GM18867 (cell line): ENCODE data around the gene AQP12A.
"Not testable (repeated sequence)": the region's sequence is repeated elsewhere in the genome, so short reads cannot be mapped to it uniquely, and the experiment has no call there.

ENCODE experiments used
- ATAC-seq: cut with Tn5 transposase; IDR thresholded peaks from one replicate; pipeline ENCODE4 v1.9.1; 2021; ENCODE audit warnings: mild to moderate bottlenecking, moderate library complexity; ENCODE audit not compliant: unreplicated experiment

The AQP12A gene

DNA sequence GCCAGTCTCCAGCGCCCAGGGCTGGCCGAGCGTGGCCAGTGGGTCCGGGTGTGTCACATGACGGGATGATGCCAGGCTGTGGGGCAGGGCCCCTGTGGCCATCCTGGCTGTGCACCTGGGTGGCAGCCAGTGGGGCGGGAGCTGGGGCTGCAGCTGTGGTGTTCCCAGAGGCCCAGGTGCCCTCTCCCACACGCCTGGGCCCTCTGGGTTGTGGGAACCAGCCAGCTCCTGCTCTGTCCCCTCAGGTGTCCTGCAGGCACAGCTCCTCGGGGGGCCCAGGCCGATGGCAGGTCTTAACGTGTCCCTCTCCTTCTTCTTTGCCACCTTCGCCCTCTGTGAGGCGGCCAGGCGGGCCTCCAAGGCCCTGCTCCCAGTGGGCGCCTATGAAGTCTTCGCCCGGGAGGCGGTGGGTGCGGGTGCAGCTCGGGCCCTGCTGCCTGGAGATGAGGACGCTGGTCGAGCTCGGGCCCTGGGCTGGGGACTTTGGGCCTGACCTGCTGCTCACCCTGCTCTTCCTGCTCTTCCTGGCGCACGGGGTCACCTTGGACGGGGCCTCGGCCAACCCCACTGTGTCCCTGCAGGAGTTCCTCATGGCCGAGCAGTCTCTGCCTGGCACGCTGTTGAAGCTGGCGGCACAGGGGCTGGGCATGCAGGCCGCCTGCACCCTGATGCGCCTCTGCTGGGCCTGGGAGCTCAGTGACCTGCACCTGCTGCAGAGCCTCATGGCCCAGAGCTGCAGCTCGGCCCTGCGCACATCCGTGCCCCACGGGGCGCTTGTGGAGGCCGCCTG is at the start of gene AQP12A:
AQP12A (plus strand) TSS at position 236 of the 790 bp plus-strand sequence; CDS start at position 284, 48 bp downstream.
- not testable (repeated sequence) for ATAC-seq

GRCh38 chr2:240642061-240642805 is 49.4 kb upstream of the AQP12A start:
- no peak for ATAC-seq

DNA sequence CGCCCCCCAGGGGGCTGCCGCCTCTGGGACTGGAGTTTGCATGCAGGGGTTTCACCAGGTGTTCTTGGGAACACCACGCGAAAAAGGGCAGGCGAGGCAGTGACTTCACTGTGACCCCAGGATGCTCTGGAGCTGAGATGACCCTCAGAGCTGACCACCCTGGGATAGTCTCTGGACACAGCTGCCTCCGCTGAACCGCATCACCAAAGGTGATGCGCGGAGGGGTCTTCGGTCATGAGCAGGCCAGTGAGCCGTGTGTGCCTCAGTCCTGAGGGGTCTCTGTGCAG is 48.9 kb upstream of the AQP12A start:
- ATAC-seq, result no peak

- no peak for ATAC-seq
Measured at GRCh38 chr2:240643093-240643810, 48.4 kb upstream of the AQP12A start.

GRCh38 chr2:240643811-240644150 is 47.9 kb upstream of the AQP12A start:
- ATAC-seq, result no peak

GRCh38 chr2:240644171-240644651 is 47.5 kb upstream of the AQP12A start:
- ATAC-seq, result no peak

- ATAC-seq, result no peak
Measured at GRCh38 chr2:240644859-240645301, 46.8 kb upstream of the AQP12A start.

GRCh38 chr2:240645346-240645745 is 46.3 kb upstream of the AQP12A start:
- ATAC-seq, result no peak

- ATAC-seq, result no peak
Measured at GRCh38 chr2:240645801-240646175, 45.9 kb upstream of the AQP12A start.

DNA sequence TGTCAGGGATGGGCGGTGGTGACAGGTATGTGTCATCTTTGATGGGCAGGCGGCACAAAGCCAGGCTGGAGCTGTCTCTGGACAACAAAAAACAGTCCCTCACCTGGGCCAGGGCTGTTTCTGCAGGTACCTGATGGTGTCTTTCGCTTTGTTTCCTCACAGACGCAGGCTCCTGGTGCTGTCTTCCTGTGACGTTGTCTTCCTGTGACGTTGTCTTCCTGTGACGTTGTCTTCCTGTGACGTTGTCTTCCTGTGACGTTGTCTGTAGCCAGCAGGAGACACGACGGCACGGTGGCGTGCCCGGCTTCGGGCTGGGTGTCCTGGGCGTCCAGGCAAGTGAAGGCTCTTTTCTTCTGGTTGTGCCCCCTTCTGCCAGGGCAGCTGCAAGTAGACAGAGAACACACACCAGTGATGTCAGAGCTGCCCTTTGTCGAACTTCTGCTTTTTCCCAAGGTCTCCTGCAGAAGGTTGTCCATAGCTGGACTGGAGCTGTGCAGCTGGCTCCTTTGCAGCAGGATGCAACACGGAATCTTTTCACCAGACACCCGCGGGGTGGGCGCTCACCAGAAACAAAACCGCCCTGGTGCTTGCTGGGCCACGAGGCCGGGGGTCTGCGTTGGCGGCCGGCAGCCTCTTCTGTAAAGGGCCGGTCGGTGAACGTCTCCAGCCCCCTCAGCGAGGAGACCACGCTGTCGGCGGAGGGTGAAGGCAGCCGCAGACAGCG is 45.3 kb upstream of the AQP12A start:
- no peak for ATAC-seq

DNA sequence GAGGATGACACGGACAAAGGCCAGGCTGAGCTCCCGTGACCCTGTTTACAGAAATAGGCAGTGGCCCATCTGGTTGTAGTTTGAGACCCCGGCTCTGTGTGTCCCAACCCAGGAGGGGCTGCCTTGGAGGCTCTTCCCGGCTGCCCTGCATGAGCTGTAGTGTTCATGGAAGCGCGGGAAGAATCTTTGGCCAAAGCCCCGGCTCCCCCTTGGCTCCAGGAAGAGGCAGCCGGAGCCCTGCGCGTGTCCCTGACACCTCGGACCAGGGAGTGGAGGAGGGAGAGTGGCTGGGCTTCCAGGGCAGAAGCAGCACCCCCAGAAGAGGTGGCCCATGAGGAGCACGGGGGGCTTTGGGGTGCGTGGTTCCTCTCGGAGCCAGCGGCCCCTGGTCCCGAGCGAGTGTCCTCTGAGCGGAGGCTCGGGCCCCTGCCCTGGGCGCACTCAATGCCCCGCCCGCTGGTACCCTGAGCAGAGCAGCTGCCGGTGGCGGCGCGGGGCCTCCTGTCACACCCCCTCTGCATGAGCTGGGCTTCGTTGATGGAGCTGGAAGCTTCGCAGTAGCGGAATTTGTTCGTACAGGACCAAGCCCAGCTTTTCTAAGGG is 44.7 kb upstream of the AQP12A start:
- no peak for ATAC-seq

- no peak for ATAC-seq
Measured at GRCh38 chr2:240647503-240648154, 44.0 kb upstream of the AQP12A start.

- no peak for ATAC-seq
Measured at GRCh38 chr2:240648155-240648649, 43.5 kb upstream of the AQP12A start.

GRCh38 chr2:240648650-240649275 is 42.9 kb upstream of the AQP12A start:
- no peak for ATAC-seq

- ATAC-seq, result no peak
Measured at GRCh38 chr2:240649331-240649730, 42.3 kb upstream of the AQP12A start.

DNA sequence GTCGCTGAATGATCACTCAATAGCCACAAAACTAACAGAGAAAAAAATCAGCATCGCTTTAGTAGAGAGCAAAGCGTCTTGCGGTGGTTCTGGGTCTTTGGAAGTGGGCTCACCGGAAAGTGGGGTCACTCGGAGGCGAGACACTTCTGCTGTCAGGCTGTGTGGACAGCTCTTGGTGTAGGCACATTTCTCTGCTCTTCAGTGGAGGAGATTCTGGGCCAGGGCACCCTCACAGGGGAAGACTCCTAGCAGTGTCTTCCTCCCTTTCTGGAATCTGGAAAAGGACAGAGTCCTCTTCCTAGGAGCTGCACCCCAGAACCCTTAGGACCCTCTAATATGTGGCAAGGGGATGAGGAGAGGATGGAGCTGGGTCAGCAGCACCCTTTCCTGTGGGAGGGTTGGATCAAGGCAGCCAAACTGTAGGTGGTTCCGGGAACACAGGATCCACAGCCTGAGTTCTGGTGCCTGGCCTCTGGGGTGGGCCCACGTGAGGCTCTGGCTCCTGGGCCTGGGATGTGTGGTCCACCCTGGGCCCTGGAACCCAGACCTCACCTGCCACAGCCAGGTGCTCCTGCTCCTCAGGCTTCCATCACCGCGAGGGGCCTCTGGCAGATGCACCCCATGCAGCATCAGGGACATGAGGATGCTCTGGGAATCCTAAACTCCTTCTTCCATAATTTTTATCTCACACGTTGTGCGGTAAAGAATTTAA is 41.3 kb upstream of the AQP12A start:
- ATAC-seq, result no peak

DNA sequence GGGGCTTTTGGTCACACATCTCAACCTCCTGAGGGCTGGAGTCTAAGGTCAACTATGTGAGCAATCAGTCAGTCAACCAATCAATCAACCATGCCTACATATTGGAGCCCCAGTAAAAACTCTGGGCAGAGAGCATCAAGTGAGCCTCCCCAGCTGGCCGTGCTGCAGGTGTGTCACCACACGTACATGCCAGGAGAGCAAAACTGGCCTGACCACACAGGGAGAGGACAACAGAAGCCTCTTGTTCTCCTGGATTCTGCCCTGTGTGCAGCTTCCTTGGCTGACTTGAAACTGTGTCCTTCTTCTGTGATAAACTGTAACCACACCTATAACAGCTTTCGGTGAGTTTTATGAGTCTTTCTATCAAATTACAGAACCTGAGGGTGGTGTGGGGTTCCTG is 40.5 kb upstream of the AQP12A start:
- ATAC-seq, result no peak

- ATAC-seq, result no peak
Measured at GRCh38 chr2:240655931-240656886, 35.5 kb upstream of the AQP12A start.
